Kidney epithelial cell (primary cell): ENCODE measurements around the gene MRPS11. TPM values are rescaled to one million over a fixed set of nuclear protein-coding genes. Genes with fewer than 3 reads are reported as not detected.
"Not testable (repeated sequence)": the region's sequence is repeated elsewhere in the genome, so short reads cannot be mapped to it uniquely, and the experiment has no call there.

Source experiments
- DNase-seq: peaks from one replicate; pipeline ENCODE4 v3.0.0-alpha.2; 2010; ENCODE audit warnings: low read depth
- H3K27me3 ChIP-seq: 2 replicates; pipeline ENCODE4 v1.6.0; 2011; ENCODE audit warnings: low read length; ENCODE audit not compliant: control insufficient read depth, insufficient read depth
- H3K36me3 ChIP-seq: 2 replicates; pipeline ENCODE4 v1.5.1; 2011; ENCODE audit warnings: low read length; ENCODE audit not compliant: control insufficient read depth, insufficient read depth
- H3K4me3 ChIP-seq: 2 replicates; pipeline ENCODE4 v1.5.1; 2011; ENCODE audit warnings: low read depth, mild to moderate bottlenecking, control low read depth, low read length
- CTCF ChIP-seq: IDR thresholded peaks from 2 replicates; pipeline ENCODE4 v1.5.1; 2011; ENCODE audit warnings: mild to moderate bottlenecking, moderate library complexity, low read length, control low read depth, inconsistent platforms; ENCODE audit not compliant: insufficient read depth, poor library complexity, severe bottlenecking
- total RNA-seq: library from RNA; depleted of rRNA; stranded (reverse); fragments of >200 nt; gene quantifications from 2 replicates; pipeline ENCODE4 v1.2.3, GENCODE V29; 2015

The MRPS11 gene
- total RNA-seq, 1 donor from 2014 or later: 40.5 TPM

- DNase-seq: no peak
- Histone ChIP-seq H3K27me3 (no peaks in the 10 kb centered on the region), H3K36me3 (no peaks in the 10 kb centered on the region), H3K4me3 (no peak overlapping the region)
- TF ChIP-seq CTCF: no peak
Measured at GRCh38 chr15:88428805-88429605, 38.5 kb upstream of the MRPS11 start.

- Histone ChIP-seq H3K27me3 (no peaks in the 10 kb centered on the region), H3K36me3 (no peaks in the 10 kb centered on the region), H3K4me3 (no peak overlapping the region)
- no peak for TF ChIP-seq CTCF
- DNase-seq: no peak
Measured at GRCh38 chr15:88430051-88430450, 37.5 kb upstream of the MRPS11 start.

GRCh38 chr15:88431441-88431840 is 36.1 kb upstream of the MRPS11 start:
- Histone ChIP-seq H3K4me3 (no peak overlapping the region), H3K27me3 (no peaks in the 10 kb centered on the region), H3K36me3 (no peaks in the 10 kb centered on the region)
- no peak for DNase-seq
- no peak for TF ChIP-seq CTCF

GRCh38 chr15:88433046-88433685 is 34.3 kb upstream of the MRPS11 start:
- DNase-seq: no peak
- TF ChIP-seq CTCF: no peak
- Histone ChIP-seq H3K36me3 (no peaks in the 10 kb centered on the region), H3K27me3 (no peaks in the 10 kb centered on the region), H3K4me3 (no peak overlapping the region)

- not testable (repeated sequence) for H3K27me3 ChIP-seq, DNase-seq, H3K36me3 ChIP-seq, H3K4me3 ChIP-seq
Measured at GRCh38 chr15:88434106-88434505, 33.4 kb upstream of the MRPS11 start.

- Histone ChIP-seq H3K4me3 (no peak overlapping the region), H3K36me3 (no peaks in the 10 kb centered on the region), H3K27me3 (no peaks in the 10 kb centered on the region)
- no peak for DNase-seq
- TF ChIP-seq CTCF: no peak
Measured at GRCh38 chr15:88438181-88438580, 29.3 kb upstream of the MRPS11 start.
